K562 (cell line): ENCODE data around the gene LAT. TPM values are rescaled to one million over a fixed set of nuclear protein-coding genes. Genes with fewer than 3 reads are reported as not detected.

Experiments
- ATAC-seq: fragments of 200-7000 bp; cut with Tn5 transposase; 3 replicates; pipeline ENCODE4 v1.9.1; 2020; ENCODE audit warnings: moderate library complexity
- BruUV-seq: library from RNA; stranded (reverse); fragments of 400-500 nt; replicated peaks from 2 replicates; lab custom pipeline; 2021; lab: Mats Ljungman, UMichigan
- CTCF ChIA-PET: fragments of 300-600 bp; formaldehyde crosslinking; extraction: SDS; loops from one replicate; lab custom pipeline; 2021; ENCODE audit warnings: low intra/inter-chr PET ratio; lab: Yijun Ruan, JAX
- POLR2A ChIA-PET: fragments of 300-600, 350-650 bp; sonication (Branson Sonifier 250); formaldehyde crosslinking; extraction: SDS; loops from one replicate; lab custom pipeline; 2021; ENCODE audit warnings: antibody characterized with exemption, inconsistent platforms; lab: Yijun Ruan, JAX
- DNase-seq, 4 experiments: peaks; one replicate each; pipeline versions ENCODE4 v3.0.0 to v3.0.0-alpha.2; 2011 to 2018; ENCODE audit warnings: low spot score in 3 of 4, mixed read lengths in 3 of 4; ENCODE audit errors: extremely low read depth in 1 of 4
- FAIRE-seq: peaks from 2 replicates; lab custom pipeline; 2011; peaks lifted over from hg19 to GRCh38; lab: Jason Lieb, UNC
- H2AFZ ChIP-seq: 2 replicates; pipeline ENCODE4 v1.6.0; 2011; ENCODE audit warnings: low read depth, low read length, control low read depth, inconsistent platforms
- H3K27ac ChIP-seq: fragments of 200-600 bp; 3 replicates; pipeline ENCODE4 v1.8.0; 2011; ENCODE audit warnings: low read depth, mild to moderate bottlenecking, control low read depth, inconsistent platforms, low read length, moderate library complexity, mixed read lengths; ENCODE audit errors: extremely low read depth
- H3K27me3 ChIP-seq, 2 experiments: fragments of 300-600 bp in 1 of 2; 2 replicates in 1 of 2; 3 replicates in 1 of 2; pipeline versions ENCODE4 v1.6.0 to v1.8.0; 2011; ENCODE audit warnings: inconsistent platforms in 2 of 2, low read length in 2 of 2, mild to moderate bottlenecking in 1 of 2, mixed read lengths in 1 of 2, moderate library complexity in 1 of 2; ENCODE audit not compliant: control insufficient read depth in 2 of 2, insufficient read depth in 2 of 2
- H3K36me3 ChIP-seq: fragments of 300-600 bp; 3 replicates; pipeline ENCODE4 v1.8.0; 2011; ENCODE audit warnings: mild to moderate bottlenecking, low read length, inconsistent platforms; ENCODE audit not compliant: control insufficient read depth, insufficient read depth
- H3K4me1 ChIP-seq, 2 experiments: fragments of 200-600 bp in 1 of 2; replicated peaks in 1 of 2; 2 replicates in 1 of 2; 3 replicates in 1 of 2; pipeline versions ENCODE4 v1.5.1 to v1.8.0; 2011; ENCODE audit warnings: inconsistent platforms in 2 of 2, low read length in 2 of 2, mild to moderate bottlenecking in 1 of 2, mixed read lengths in 1 of 2, moderate library complexity in 1 of 2; ENCODE audit not compliant: control insufficient read depth in 2 of 2, insufficient read depth in 2 of 2
- H3K4me2 ChIP-seq: 2 replicates; pipeline ENCODE4 v1.6.1; 2011; ENCODE audit warnings: low read length, control low read depth, inconsistent platforms, mixed read lengths; ENCODE audit not compliant: insufficient read depth
- H3K4me3 ChIP-seq: fragments of 200-600 bp; sonication (generic), shearing (Covaris generic); 2 replicates; pipeline ENCODE4 v1.5.1; 2016; ENCODE audit warnings: control low read depth, inconsistent platforms
- H3K79me2 ChIP-seq: fragments of 200-600 bp; 3 replicates; pipeline ENCODE4 v1.8.0; 2011; ENCODE audit warnings: low read length, inconsistent platforms; ENCODE audit not compliant: control insufficient read depth, insufficient read depth
- H3K9ac ChIP-seq, 2 experiments: 2 replicates each; pipeline versions ENCODE4 v1.6.0 to v1.6.1; 2011; ENCODE audit warnings: low read depth in 2 of 2, low read length in 2 of 2, control low read depth in 1 of 2, inconsistent platforms in 1 of 2, mild to moderate bottlenecking in 1 of 2, mixed read lengths in 1 of 2; ENCODE audit not compliant: insufficient read depth in 1 of 2
- H3K9me1 ChIP-seq: one replicate; pipeline ENCODE4 v1.6.0; 2011; ENCODE audit warnings: inconsistent platforms, mild to moderate bottlenecking, low read length, moderate library complexity; ENCODE audit not compliant: control insufficient read depth, insufficient read depth
- H3K9me3 ChIP-seq: replicated peaks from 2 replicates; pipeline ENCODE4 v1.5.1; 2011; ENCODE audit warnings: low read depth, low read length, inconsistent platforms; ENCODE audit not compliant: control insufficient read depth, insufficient read depth
- H4K20me1 ChIP-seq: replicated peaks from 2 replicates; pipeline ENCODE4 v1.6.1; 2011; ENCODE audit warnings: low read length, inconsistent platforms, mixed read lengths; ENCODE audit not compliant: control insufficient read depth, insufficient read depth
- CHD2 ChIP-seq: IDR thresholded peaks from 2 replicates; pipeline ENCODE4 v1.6.1; 2011; ENCODE audit warnings: low read depth, low read length
- KLF6 ChIP-seq: fragments of 250-450 bp; sonication (Bioruptor Pico); IDR thresholded peaks from 2 replicates; pipeline ENCODE4 v1.4.0; 2020; ENCODE audit warnings: mild to moderate bottlenecking, moderate library complexity, borderline replicate concordance
- NCOR1 ChIP-seq: fragments of 450-650 bp; IDR thresholded peaks from 2 replicates; pipeline ENCODE4 v1.6.1; 2016; ENCODE audit warnings: mild to moderate bottlenecking, moderate library complexity
- NFATC3 ChIP-seq: fragments of 450-650 bp; IDR thresholded peaks from 2 replicates; pipeline ENCODE4 v1.6.1; 2017; ENCODE audit warnings: mild to moderate bottlenecking
- SETDB1 ChIP-seq: IDR thresholded peaks from one replicate; pipeline ENCODE4 v1.6.1; 2012; ENCODE audit warnings: low read length, control low read depth, inconsistent platforms
- SMARCA5 ChIP-seq: fragments of 450-650 bp; IDR thresholded peaks from 2 replicates; pipeline ENCODE4 v1.6.1; 2016
- SREBF1 ChIP-seq: fragments of 150-350 bp; IDR thresholded peaks from 2 replicates; pipeline ENCODE4 v1.6.1; 2014; ENCODE audit warnings: antibody characterized with exemption, low read depth, low read length, borderline replicate concordance
- TBP ChIP-seq: optimal IDR thresholded peaks from 2 replicates; pipeline ENCODE3; 2011; ENCODE audit warnings: low read depth, low read length, improper control_type of control experiment
- ZNF263 ChIP-seq: sonication (generic); formaldehyde crosslinking; IDR thresholded peaks from 2 replicates; pipeline ENCODE4 v1.8.0; 2022; ENCODE audit warnings: mild to moderate bottlenecking, missing genetic modification reagents, borderline replicate concordance
- WGBS: fragments of 100-300 bp; shearing (Covaris generic); methylation state at CpG from one replicate; pipeline ENCODE4 v1.1.6; 2016; ENCODE audit warnings: low coverage, mixed read lengths; ENCODE audit not compliant: insufficient coverage; ENCODE audit errors: missing lambda C conversion rate; 5-methylcytosine and 5-hydroxymethylcytosine counted together
- in situ Hi-C: fragments of 300-500 bp; cut with MboI; formaldehyde crosslinking; loops from 4 replicates; pipeline ENCODE4 v1.15.0; 2018; ENCODE audit warnings: inconsistent platforms, mixed read lengths
- intact Hi-C: fragments of 100-400 bp; cut with micrococcal nuclease; formaldehyde crosslinking; loops from 2 replicates; pipeline ENCODE4 v1.14.2; 2022
- polyA plus RNA-seq, 8 experiments: library from polyadenylated mRNA; depleted of rRNA in 4 of 8; stranded (reverse) in 5 of 8; unstranded in 3 of 8; fragments of >200 nt; fragmentation: Nextera tagmentation in 2 of 8; fragmentation: Illumina TruSeq in 1 of 8; extraction: Ambion mirVana in 2 of 8; extraction: Trizol in 1 of 8; gene quantifications; 2 replicates each; pipeline versions ENCODE4 v1.2.1 to v1.2.3, GENCODE V29; 2011 to 2014; ENCODE audit warnings: inconsistent platforms in 1 of 8, missing spikeins in 1 of 8
- total RNA-seq, 7 experiments: library from RNA; depleted of rRNA in 6 of 7; stranded (reverse); fragments of >200 nt in 6 of 7; fragmentation: Illumina TruSeq in 2 of 7; extraction: Trizol in 2 of 7; gene quantifications; 2 replicates each; pipeline versions ENCODE4 v1.2.1 to v1.2.3, GENCODE V29; 2011 to 2021; ENCODE audit warnings: low replicate concordance in 1 of 7
- TF ChIP-seq, protein P1 (sequence below): sonication (generic); formaldehyde crosslinking; IDR thresholded peaks from 2 replicates; pipeline ENCODE4 v1.8.1; 2023; ENCODE audit warnings: mild to moderate bottlenecking, missing genetic modification reagents
- TF ChIP-seq, protein P2 (sequence below): fragments of 450-650 bp; IDR thresholded peaks from 2 replicates; pipeline ENCODE4 v1.6.1; 2016; ENCODE audit warnings: missing biosample characterization, missing genetic modification characterization
- TF ChIP-seq, protein P3 (sequence below): fragments of 450-650 bp; formaldehyde crosslinking; IDR thresholded peaks from 2 replicates; pipeline ENCODE4 v1.4.0; 2022; ENCODE audit warnings: missing genetic modification characterization
- TF ChIP-seq, protein P4 (sequence below): fragments of 450-650 bp; IDR thresholded peaks from 2 replicates; pipeline ENCODE4 v1.6.1; 2017; ENCODE audit warnings: mild to moderate bottlenecking, moderate library complexity
- TF ChIP-seq, protein P5 (sequence below): fragments of 250-450 bp; sonication (Bioruptor Pico); IDR thresholded peaks from 2 replicates; pipeline ENCODE4 v1.5.0; 2021; ENCODE audit warnings: mild to moderate bottlenecking, borderline replicate concordance

Gene LAT
- total and polyA plus RNA-seq, 9 of the 15 experiments (the other 6 are each of a cell fraction or from before 2014, with no cell fraction given), result 0.40 to 4.2 (median 1.3) TPM

DNA sequence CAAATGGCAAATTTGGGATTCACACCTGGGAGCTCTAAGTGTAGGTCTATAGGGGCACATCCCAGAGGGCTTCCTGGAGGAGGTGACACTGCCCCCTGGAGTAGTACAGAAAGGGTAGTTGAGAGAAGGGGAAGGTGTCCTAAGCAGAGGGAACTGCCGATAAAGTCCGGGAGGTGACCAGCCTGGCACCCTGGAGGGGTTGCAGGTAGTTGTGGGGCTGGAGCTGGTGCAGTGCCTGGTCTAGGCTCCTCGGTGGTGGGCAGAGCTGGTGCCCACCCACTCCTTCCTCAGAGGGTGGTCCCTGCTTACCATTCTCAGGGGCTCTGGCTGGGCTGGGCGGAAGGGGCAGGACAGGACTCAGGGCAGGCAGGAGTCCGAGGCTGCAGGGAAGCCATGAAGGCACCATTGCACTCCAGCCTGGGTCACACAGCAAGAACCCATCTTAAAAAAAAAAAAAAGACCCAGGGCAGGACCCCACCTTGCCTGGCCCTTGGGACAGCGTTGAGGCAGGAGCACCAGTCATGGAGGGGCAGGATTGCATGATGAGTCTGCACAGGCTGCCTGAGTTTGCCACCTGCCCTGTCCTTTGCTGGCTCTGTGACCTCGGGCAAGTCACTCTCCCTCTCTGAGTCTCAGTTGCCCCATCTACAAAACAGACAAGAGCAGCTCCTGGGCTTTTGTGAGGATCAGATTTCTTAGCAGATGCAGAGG lies 43.8 kb downstream of the LAT start:
- intact Hi-C loops (no loop called here), in situ Hi-C loops (loop anchor here (25.0 kb wide), 1 partner anchor 366 kb away; no protein-coding TSS in a partner anchor)
- peak overlapping the region; percentile 87 for H2AFZ ChIP-seq
- FAIRE-seq (no peak), ATAC-seq (no peak), DNase-seq (no peak)
- ChIA-PET POLR2A (interaction anchor here (1.0 kb wide), 1 partner anchor 17 kb away, joined by 3 read pairs; no protein-coding TSS in a partner anchor), CTCF (no interaction called here)
- no peaks in the 10 kb centered on the region for H4K20me1 ChIP-seq
- no peaks in the 10 kb centered on the region for H3K79me2 ChIP-seq
- no peak overlapping the region for H3K4me3 ChIP-seq
- peak overlapping the region; percentile 33 to 87; a peak in 2 of 4 replicates for H3K9ac ChIP-seq
- no peaks in the 10 kb centered on the region for H3K36me3 ChIP-seq
- H3K4me1 ChIP-seq, result peaks cover 27 to 28% of the 10 kb centered on the region in 2 experiments; a peak in 4 of 5 replicates
- no peaks in the 10 kb centered on the region for H3K9me3 ChIP-seq
- peak overlapping the region; percentile 70; the same call in 2 of the 3 replicates for H3K27ac ChIP-seq
- BruUV-seq, result no TSS peak
- 72% methylated on average over 5 of the region's 7 CpGs for WGBS
- no peaks in the 10 kb centered on the region for H3K27me3 ChIP-seq
- peak overlapping the region; percentile 53 for H3K4me2 ChIP-seq
- H3K9me1 ChIP-seq, result no peaks in the 10 kb centered on the region
- TF ChIP-seq, protein P1, sequence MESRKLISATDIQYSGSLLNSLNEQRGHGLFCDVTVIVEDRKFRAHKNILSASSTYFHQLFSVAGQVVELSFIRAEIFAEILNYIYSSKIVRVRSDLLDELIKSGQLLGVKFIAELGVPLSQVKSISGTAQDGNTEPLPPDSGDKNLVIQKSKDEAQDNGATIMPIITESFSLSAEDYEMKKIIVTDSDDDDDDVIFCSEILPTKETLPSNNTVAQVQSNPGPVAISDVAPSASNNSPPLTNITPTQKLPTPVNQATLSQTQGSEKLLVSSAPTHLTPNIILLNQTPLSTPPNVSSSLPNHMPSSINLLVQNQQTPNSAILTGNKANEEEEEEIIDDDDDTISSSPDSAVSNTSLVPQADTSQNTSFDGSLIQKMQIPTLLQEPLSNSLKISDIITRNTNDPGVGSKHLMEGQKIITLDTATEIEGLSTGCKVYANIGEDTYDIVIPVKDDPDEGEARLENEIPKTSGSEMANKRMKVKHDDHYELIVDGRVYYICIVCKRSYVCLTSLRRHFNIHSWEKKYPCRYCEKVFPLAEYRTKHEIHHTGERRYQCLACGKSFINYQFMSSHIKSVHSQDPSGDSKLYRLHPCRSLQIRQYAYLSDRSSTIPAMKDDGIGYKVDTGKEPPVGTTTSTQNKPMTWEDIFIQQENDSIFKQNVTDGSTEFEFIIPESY, result no peak
- TF ChIP-seq SETDB1 (no peak), ZNF263 (CRISPR knock-in tag) (no peak), CHD2 (no peak), KLF6 (no peak), SMARCA5 (peak; percentile 95), TBP (no peak), NFATC3 (no peak), NCOR1 (no peak), SREBF1 (no peak)
- TF ChIP-seq, protein P2, sequence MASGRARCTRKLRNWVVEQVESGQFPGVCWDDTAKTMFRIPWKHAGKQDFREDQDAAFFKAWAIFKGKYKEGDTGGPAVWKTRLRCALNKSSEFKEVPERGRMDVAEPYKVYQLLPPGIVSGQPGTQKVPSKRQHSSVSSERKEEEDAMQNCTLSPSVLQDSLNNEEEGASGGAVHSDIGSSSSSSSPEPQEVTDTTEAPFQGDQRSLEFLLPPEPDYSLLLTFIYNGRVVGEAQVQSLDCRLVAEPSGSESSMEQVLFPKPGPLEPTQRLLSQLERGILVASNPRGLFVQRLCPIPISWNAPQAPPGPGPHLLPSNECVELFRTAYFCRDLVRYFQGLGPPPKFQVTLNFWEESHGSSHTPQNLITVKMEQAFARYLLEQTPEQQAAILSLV (tag), result no peak
- TF ChIP-seq, protein P3, sequence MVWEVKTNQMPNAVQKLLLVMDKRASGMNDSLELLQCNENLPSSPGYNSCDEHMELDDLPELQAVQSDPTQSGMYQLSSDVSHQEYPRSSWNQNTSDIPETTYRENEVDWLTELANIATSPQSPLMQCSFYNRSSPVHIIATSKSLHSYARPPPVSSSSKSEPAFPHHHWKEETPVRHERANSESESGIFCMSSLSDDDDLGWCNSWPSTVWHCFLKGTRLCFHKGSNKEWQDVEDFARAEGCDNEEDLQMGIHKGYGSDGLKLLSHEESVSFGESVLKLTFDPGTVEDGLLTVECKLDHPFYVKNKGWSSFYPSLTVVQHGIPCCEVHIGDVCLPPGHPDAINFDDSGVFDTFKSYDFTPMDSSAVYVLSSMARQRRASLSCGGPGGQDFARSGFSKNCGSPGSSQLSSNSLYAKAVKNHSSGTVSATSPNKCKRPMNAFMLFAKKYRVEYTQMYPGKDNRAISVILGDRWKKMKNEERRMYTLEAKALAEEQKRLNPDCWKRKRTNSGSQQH, result no peak
- TF ChIP-seq, protein P4, sequence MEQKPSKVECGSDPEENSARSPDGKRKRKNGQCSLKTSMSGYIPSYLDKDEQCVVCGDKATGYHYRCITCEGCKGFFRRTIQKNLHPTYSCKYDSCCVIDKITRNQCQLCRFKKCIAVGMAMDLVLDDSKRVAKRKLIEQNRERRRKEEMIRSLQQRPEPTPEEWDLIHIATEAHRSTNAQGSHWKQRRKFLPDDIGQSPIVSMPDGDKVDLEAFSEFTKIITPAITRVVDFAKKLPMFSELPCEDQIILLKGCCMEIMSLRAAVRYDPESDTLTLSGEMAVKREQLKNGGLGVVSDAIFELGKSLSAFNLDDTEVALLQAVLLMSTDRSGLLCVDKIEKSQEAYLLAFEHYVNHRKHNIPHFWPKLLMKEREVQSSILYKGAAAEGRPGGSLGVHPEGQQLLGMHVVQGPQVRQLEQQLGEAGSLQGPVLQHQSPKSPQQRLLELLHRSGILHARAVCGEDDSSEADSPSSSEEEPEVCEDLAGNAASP, result no peak
- TF ChIP-seq, protein P5, sequence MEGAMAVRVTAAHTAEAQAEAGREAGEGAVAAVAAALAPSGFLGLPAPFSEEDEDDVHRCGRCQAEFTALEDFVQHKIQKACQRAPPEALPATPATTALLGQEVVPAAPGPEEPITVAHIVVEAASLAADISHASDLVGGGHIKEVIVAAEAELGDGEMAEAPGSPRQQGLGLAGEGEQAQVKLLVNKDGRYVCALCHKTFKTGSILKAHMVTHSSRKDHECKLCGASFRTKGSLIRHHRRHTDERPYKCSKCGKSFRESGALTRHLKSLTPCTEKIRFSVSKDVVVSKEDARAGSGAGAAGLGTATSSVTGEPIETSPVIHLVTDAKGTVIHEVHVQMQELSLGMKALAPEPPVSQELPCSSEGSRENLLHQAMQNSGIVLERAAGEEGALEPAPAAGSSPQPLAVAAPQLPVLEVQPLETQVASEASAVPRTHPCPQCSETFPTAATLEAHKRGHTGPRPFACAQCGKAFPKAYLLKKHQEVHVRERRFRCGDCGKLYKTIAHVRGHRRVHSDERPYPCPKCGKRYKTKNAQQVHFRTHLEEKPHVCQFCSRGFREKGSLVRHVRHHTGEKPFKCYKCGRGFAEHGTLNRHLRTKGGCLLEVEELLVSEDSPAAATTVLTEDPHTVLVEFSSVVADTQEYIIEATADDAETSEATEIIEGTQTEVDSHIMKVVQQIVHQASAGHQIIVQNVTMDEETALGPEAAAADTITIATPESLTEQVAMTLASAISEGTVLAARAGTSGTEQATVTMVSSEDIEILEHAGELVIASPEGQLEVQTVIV (CRISPR knock-in tag), result no peak
